Fibroblast of pulmonary artery (primary cell): ENCODE measurements around the gene EPB41L4A.
"Not testable (repeated sequence)": the region's sequence is repeated elsewhere in the genome, so short reads cannot be mapped to it uniquely, and the experiment has no call there.

Source experiments
- DNase-seq: peaks from one replicate; pipeline ENCODE4 v3.0.0-alpha.2; 2010; ENCODE audit warnings: low read depth
- H3K4me3 ChIP-seq: replicated peaks from 2 replicates; pipeline ENCODE4 v1.5.1; 2011; ENCODE audit warnings: low read depth, mild to moderate bottlenecking, control low read depth, low read length, moderate library complexity
- CTCF ChIP-seq: IDR thresholded peaks from 2 replicates; pipeline ENCODE4 v1.5.1; 2011; ENCODE audit warnings: mild to moderate bottlenecking, control low read depth, low read length, inconsistent platforms; ENCODE audit errors: missing control alignments

Gene EPB41L4A

GRCh38 chr5:112396430-112396829, 22.6 kb downstream of the EPB41L4A start:
- no peak for TF ChIP-seq CTCF
- H3K4me3 ChIP-seq = no peak overlapping the region
- no peak for DNase-seq

GRCh38 chr5:112395299-112395698, 23.8 kb downstream of the EPB41L4A start:
- H3K4me3 ChIP-seq, DNase-seq: not testable (repeated sequence)

- H3K4me3 ChIP-seq = no peak overlapping the region
- TF ChIP-seq CTCF = no peak
- DNase-seq = no peak
Measured at GRCh38 chr5:112390327-112390726, 28.8 kb downstream of the EPB41L4A start.

DNA sequence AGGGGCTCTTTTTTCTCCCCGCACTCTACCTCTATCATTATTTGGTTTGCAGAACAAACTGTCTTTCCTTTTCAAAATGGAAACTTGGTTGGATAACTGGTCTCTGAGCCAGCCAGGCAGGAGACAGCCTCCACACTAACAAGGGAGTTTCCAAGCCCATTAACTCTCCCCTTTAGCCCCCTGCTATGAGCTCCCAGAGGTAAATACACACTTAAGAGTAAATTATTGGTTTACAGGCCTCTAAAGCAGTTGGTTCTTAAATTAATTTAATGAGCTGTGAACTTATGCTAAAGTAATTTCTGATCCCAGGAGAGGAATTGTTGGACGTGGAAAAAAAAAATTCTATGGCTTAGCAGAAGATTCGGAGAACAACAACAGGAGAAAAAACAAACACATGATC, 30.3 kb downstream of the EPB41L4A start:
- H3K4me3 ChIP-seq = no peak overlapping the region
- no peak for TF ChIP-seq CTCF
- DNase-seq = no peak

DNA sequence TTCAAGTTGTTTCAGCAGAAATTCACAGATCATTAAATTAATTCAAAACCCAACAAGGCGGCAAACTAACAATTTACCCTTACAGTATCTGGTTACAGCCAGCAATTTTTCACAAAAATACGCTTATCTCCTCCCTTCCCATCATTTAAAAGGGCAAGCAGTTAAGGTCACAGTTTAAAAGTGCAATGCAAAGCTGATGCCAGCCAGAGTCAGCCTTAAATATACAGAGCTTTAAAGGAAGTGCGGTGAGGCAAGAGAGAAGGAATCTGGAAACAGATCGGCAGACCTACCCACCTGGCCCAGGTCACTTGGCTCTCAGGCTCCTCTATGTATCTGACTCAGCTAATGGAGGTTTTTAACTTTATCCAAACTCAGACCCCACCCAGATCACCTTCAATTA, 31.0 kb downstream of the EPB41L4A start:
- no peak for TF ChIP-seq CTCF
- DNase-seq = no peak
- H3K4me3 ChIP-seq = no peak overlapping the region

DNA sequence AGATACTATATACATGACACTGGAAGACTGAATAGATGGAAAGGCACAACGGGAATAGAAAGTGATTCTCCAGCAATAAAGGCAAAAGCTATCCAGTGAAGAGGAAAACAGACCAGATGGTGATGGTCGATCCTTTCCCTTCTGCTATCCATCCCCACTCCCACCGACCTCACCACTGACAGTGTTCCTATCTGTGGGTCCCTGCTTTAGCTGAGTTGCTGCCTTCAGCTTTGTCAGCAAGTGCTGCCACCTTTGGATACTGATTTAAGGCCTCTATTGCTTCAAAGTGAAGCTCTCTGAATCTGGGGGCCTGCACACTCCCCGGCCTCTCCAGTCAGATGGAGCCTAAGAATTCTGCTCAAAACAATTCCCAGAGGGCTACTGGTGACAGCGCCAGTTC, 32.3 kb downstream of the EPB41L4A start:
- no peak for TF ChIP-seq CTCF
- DNase-seq = no peak
- H3K4me3 ChIP-seq = no peak overlapping the region

- TF ChIP-seq CTCF = no peak
- DNase-seq = no peak
- no peak overlapping the region for H3K4me3 ChIP-seq
Measured at GRCh38 chr5:112385969-112386368, 33.1 kb downstream of the EPB41L4A start.

DNA sequence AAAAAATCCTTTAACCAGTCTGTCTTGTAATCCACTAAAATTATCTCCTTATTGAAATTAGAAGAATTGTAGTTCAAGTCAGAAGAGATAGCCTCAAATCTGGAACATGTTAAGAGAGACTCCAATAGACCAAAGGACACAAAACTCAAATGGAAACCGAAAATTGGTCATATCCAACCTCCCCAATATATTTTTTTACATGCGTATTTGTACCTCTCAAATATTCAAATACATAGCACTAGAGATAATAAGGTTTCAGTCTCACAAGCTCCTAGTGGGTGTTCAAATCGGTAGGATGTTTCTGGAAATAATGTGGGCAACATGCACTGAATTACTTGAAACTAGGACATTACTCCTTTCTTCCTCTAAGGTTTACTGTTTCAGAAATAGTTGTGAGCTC, 33.5 kb downstream of the EPB41L4A start:
- no peak for TF ChIP-seq CTCF
- DNase-seq = no peak
- H3K4me3 ChIP-seq = no peak overlapping the region
